RWPE2 (cell line): Measurements from ENCODE around the gene HEXIM1.

Source experiments
- ATAC-seq: fragments of 200-7000 bp; cut with Tn5 transposase; 3 replicates; pipeline ENCODE4 v1.9.1; 2021; ENCODE audit warnings: low read depth
- DNase-seq: peaks from one replicate; pipeline ENCODE4 v3.0.0-alpha.2; 2020; ENCODE audit warnings: low spot score
- H3K27ac ChIP-seq: fragments of 450-650 bp; 2 replicates; pipeline ENCODE4 v1.5.1; 2017; ENCODE audit warnings: mild to moderate bottlenecking; ENCODE audit not compliant: poor library complexity, severe bottlenecking
- H3K27me3 ChIP-seq: fragments of 250-450 bp; sonication (Bioruptor Pico); 2 replicates; pipeline ENCODE4 v1.5.1; 2021; ENCODE audit warnings: mild to moderate bottlenecking, moderate library complexity; ENCODE audit not compliant: insufficient read depth, poor library complexity, severe bottlenecking
- H3K36me3 ChIP-seq: fragments of 250-450 bp; sonication (Bioruptor Pico); 2 replicates; pipeline ENCODE4 v1.5.1; 2020; ENCODE audit warnings: low read depth, mild to moderate bottlenecking, moderate library complexity
- H3K4me1 ChIP-seq: fragments of 250-450 bp; sonication (Bioruptor Pico); 2 replicates; pipeline ENCODE4 v1.5.1; 2021; ENCODE audit warnings: mild to moderate bottlenecking, moderate library complexity; ENCODE audit not compliant: insufficient read depth, poor library complexity, severe bottlenecking
- H3K4me3 ChIP-seq: fragments of 250-450 bp; sonication (Bioruptor Pico); 2 replicates; pipeline ENCODE4 v1.5.1; 2021; ENCODE audit warnings: mild to moderate bottlenecking, moderate library complexity; ENCODE audit not compliant: severe bottlenecking
- H3K9me3 ChIP-seq: fragments of 250-450 bp; sonication (Bioruptor Pico); 2 replicates; pipeline ENCODE4 v1.5.1; 2021; ENCODE audit warnings: mild to moderate bottlenecking, moderate library complexity; ENCODE audit not compliant: severe bottlenecking
- TF ChIP-seq, protein P1 (sequence below): fragments of 450-650 bp; IDR thresholded peaks from one replicate; pipeline ENCODE4 v1.5.1; 2017; ENCODE audit warnings: mild to moderate bottlenecking, moderate library complexity; ENCODE audit not compliant: poor library complexity, severe bottlenecking

HEXIM1 gene

DNA sequence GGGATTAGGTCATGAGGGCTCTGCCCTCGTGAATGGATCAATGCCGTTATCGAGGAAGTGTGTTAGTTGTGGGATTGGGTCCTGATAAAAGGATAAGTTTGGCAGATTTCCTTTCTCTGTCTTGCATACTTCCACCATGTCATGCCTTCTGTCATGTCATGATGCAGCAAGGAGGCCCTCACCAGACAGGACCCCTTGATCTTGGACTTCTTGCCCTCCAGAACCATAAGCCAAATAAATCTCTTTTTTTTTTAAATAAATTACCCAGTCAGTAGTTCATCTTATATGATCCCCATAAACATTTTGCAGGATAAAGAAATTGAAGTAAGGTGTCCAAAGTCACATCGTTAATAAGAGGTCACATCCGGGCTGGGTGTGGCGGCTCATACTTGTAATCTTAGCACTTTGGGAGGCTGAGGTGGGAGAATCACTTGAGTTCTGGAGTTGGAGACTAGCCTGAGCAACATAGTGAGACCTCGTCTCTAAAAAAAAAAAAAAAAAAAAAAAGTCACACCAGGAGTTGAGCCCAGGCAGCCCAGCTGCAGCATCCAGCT is 38.6 kb downstream of the HEXIM1 start:
- no peak overlapping the region for H3K27ac ChIP-seq
- ATAC-seq = no peak
- no peaks in the 10 kb centered on the region for H3K27me3 ChIP-seq
- H3K9me3 ChIP-seq = no peaks in the 10 kb centered on the region
- no peak for DNase-seq
- TF ChIP-seq, protein P1, sequence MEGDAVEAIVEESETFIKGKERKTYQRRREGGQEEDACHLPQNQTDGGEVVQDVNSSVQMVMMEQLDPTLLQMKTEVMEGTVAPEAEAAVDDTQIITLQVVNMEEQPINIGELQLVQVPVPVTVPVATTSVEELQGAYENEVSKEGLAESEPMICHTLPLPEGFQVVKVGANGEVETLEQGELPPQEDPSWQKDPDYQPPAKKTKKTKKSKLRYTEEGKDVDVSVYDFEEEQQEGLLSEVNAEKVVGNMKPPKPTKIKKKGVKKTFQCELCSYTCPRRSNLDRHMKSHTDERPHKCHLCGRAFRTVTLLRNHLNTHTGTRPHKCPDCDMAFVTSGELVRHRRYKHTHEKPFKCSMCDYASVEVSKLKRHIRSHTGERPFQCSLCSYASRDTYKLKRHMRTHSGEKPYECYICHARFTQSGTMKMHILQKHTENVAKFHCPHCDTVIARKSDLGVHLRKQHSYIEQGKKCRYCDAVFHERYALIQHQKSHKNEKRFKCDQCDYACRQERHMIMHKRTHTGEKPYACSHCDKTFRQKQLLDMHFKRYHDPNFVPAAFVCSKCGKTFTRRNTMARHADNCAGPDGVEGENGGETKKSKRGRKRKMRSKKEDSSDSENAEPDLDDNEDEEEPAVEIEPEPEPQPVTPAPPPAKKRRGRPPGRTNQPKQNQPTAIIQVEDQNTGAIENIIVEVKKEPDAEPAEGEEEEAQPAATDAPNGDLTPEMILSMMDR = no peak
- no peak overlapping the region for H3K4me3 ChIP-seq
- H3K36me3 ChIP-seq = no peaks in the 10 kb centered on the region
- peaks cover 9% of the 10 kb centered on the region for H3K4me1 ChIP-seq

DNA sequence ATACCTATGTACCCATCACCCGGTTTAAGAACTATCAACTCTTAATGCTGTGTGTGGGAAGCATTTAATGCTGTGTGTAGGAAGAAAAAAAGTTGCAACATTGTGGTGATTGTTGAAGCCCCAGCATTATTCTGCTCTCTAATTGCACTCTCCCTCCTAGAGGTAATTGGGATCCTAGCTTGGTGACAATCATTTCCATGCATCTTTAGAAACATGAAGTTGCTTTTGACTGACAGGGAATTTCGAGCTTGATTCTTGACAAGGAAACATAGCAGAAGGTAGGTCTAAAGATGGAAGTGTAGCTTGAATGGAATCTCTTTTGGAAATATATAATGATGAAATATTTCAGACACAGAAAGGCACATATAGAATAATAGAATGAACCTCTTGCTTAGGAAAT is 40.7 kb downstream of the HEXIM1 start:
- Histone ChIP-seq H3K36me3 (no peaks in the 10 kb centered on the region), H3K9me3 (no peaks in the 10 kb centered on the region), H3K27me3 (no peaks in the 10 kb centered on the region), H3K4me1 (peaks cover 6% of the 10 kb centered on the region), H3K27ac (no peak overlapping the region), H3K4me3 (no peak overlapping the region)
- TF ChIP-seq, protein P1 = no peak
- DNase-seq (no peak), ATAC-seq (no peak)

DNA sequence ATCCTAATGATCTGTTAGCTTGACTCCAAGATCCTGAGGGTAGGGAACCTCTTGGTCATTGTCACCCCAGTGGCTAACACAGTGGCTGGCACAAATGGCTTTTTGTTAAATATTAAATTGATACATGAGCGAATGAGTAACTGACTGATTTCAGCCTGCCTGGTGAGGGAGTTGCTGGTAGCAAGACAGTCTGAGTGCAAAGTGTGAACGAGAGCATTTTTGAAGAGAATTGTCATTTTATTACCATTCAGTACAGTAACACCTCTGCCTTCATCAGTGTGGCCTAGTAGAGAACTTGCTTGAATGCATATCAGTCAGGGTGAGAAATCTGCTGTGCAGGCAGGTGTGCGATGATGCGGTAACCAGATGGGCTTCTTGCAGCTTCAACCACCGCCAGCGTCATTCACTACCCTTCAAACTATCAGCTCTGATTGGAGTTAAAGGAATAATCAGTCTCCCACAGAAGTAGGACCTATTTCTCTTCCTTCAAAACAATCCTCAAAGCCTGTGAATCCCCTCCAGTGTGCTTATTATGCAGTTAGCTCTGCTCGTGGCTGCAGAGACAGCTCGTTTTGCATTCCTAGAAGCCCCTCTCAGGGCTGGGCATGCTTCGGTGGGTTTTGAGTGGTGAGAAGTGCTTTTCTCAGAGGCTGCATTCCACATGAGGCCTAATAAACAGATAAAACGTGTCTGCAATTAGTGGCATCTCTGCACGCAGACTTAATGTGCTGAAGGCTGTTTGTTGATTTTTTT is 42.4 kb downstream of the HEXIM1 start:
- H3K27ac ChIP-seq = no peak overlapping the region
- H3K4me3 ChIP-seq = no peak overlapping the region
- H3K27me3 ChIP-seq = no peaks in the 10 kb centered on the region
- no peaks in the 10 kb centered on the region for H3K4me1 ChIP-seq
- TF ChIP-seq, protein P1 = no peak
- no peaks in the 10 kb centered on the region for H3K9me3 ChIP-seq
- ATAC-seq (no peak), DNase-seq (no peak)
- H3K36me3 ChIP-seq = no peaks in the 10 kb centered on the region

DNA sequence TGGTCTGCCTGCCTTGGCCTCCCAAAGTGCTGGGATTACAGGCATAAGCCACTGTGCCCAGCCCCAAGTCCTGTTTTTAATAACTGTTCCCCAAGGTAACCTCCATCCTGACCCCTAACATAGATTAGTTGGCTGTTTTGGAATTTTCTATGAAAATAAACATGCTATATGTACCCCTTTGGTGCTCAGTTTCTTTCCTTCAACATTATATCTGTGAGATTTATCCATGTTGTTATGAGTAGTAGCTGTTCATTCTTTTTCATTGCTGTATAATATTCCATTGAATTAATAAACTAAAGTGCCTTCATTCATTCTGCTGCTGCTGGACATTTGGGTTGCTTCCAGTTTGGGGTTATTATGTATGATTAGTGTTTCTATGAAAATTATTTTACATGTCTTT is 47.1 kb downstream of the HEXIM1 start:
- Histone ChIP-seq H3K4me1 (peaks cover 9% of the 10 kb centered on the region), H3K27me3 (no peaks in the 10 kb centered on the region), H3K4me3 (no peak overlapping the region), H3K9me3 (no peaks in the 10 kb centered on the region), H3K27ac (no peak overlapping the region), H3K36me3 (no peaks in the 10 kb centered on the region)
- DNase-seq (no peak), ATAC-seq (no peak)
- TF ChIP-seq, protein P1 = no peak

DNA sequence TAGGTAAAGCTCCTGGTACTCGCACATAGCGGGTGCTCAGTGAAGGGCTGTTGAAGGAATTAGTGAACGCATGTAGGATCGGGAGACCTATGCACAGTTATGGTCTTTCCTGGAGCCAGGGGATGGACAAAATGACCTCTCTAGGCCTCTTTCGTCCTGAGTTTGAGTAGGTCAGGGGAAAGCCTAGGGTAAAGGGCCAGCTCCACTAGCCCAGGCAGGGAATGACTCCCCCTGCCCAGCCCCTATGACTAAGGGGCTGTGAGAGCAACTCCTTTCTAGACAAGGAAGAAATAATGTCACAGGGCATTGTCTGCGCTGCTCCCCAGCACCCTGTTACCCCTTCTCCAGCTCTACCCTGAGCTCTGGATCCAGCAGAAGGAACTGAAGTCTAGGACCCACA is 48.8 kb downstream of the HEXIM1 start:
- peaks cover 9% of the 10 kb centered on the region for H3K4me1 ChIP-seq
- no peak overlapping the region for H3K4me3 ChIP-seq
- H3K27me3 ChIP-seq = no peaks in the 10 kb centered on the region
- TF ChIP-seq, protein P1 = no peak
- ATAC-seq (no peak), DNase-seq (no peak)
- H3K36me3 ChIP-seq = no peaks in the 10 kb centered on the region
- H3K27ac ChIP-seq = peak overlapping the region; percentile 46
- no peaks in the 10 kb centered on the region for H3K9me3 ChIP-seq
